K562 (cell line): ENCODE measurements around the gene AP4S1. TPM values are rescaled to one million over a fixed set of nuclear protein-coding genes. Genes with fewer than 3 reads are reported as not detected.

ENCODE experiments used
- ATAC-seq: fragments of 200-7000 bp; cut with Tn5 transposase; 3 replicates; pipeline ENCODE4 v1.9.1; 2020; ENCODE audit warnings: moderate library complexity
- BruUV-seq: library from RNA; stranded (reverse); fragments of 400-500 nt; replicated peaks from 2 replicates; lab custom pipeline; 2021; lab: Mats Ljungman, UMichigan
- CTCF ChIA-PET: fragments of 300-600 bp; formaldehyde crosslinking; extraction: SDS; loops from one replicate; lab custom pipeline; 2021; ENCODE audit warnings: low intra/inter-chr PET ratio; lab: Yijun Ruan, JAX
- POLR2A ChIA-PET: fragments of 300-600, 350-650 bp; sonication (Branson Sonifier 250); formaldehyde crosslinking; extraction: SDS; loops from one replicate; lab custom pipeline; 2021; ENCODE audit warnings: antibody characterized with exemption, inconsistent platforms; lab: Yijun Ruan, JAX
- DNase-seq, 4 experiments: peaks; one replicate each; pipeline versions ENCODE4 v3.0.0 to v3.0.0-alpha.2; 2011 to 2018; ENCODE audit warnings: low spot score in 3 of 4, mixed read lengths in 3 of 4; ENCODE audit errors: extremely low read depth in 1 of 4
- FAIRE-seq: peaks from 2 replicates; lab custom pipeline; 2011; peaks lifted over from hg19 to GRCh38; lab: Jason Lieb, UNC
- H2AFZ ChIP-seq: 2 replicates; pipeline ENCODE4 v1.6.0; 2011; ENCODE audit warnings: low read depth, low read length, control low read depth, inconsistent platforms
- H3K27ac ChIP-seq: fragments of 200-600 bp; 3 replicates; pipeline ENCODE4 v1.8.0; 2011; ENCODE audit warnings: low read depth, mild to moderate bottlenecking, control low read depth, inconsistent platforms, low read length, moderate library complexity, mixed read lengths; ENCODE audit errors: extremely low read depth
- H3K27me3 ChIP-seq, 2 experiments: fragments of 300-600 bp in 1 of 2; 2 replicates in 1 of 2; 3 replicates in 1 of 2; pipeline versions ENCODE4 v1.6.0 to v1.8.0; 2011; ENCODE audit warnings: inconsistent platforms in 2 of 2, low read length in 2 of 2, mild to moderate bottlenecking in 1 of 2, mixed read lengths in 1 of 2, moderate library complexity in 1 of 2; ENCODE audit not compliant: control insufficient read depth in 2 of 2, insufficient read depth in 2 of 2
- H3K36me3 ChIP-seq: fragments of 300-600 bp; 3 replicates; pipeline ENCODE4 v1.8.0; 2011; ENCODE audit warnings: mild to moderate bottlenecking, low read length, inconsistent platforms; ENCODE audit not compliant: control insufficient read depth, insufficient read depth
- H3K4me1 ChIP-seq, 2 experiments: fragments of 200-600 bp in 1 of 2; replicated peaks in 1 of 2; 2 replicates in 1 of 2; 3 replicates in 1 of 2; pipeline versions ENCODE4 v1.5.1 to v1.8.0; 2011; ENCODE audit warnings: inconsistent platforms in 2 of 2, low read length in 2 of 2, mild to moderate bottlenecking in 1 of 2, mixed read lengths in 1 of 2, moderate library complexity in 1 of 2; ENCODE audit not compliant: control insufficient read depth in 2 of 2, insufficient read depth in 2 of 2
- H3K4me2 ChIP-seq: 2 replicates; pipeline ENCODE4 v1.6.1; 2011; ENCODE audit warnings: low read length, control low read depth, inconsistent platforms, mixed read lengths; ENCODE audit not compliant: insufficient read depth
- H3K4me3 ChIP-seq: fragments of 200-600 bp; sonication (generic), shearing (Covaris generic); 2 replicates; pipeline ENCODE4 v1.5.1; 2016; ENCODE audit warnings: control low read depth, inconsistent platforms
- H3K79me2 ChIP-seq: fragments of 200-600 bp; 3 replicates; pipeline ENCODE4 v1.8.0; 2011; ENCODE audit warnings: low read length, inconsistent platforms; ENCODE audit not compliant: control insufficient read depth, insufficient read depth
- H3K9ac ChIP-seq, 2 experiments: 2 replicates each; pipeline versions ENCODE4 v1.6.0 to v1.6.1; 2011; ENCODE audit warnings: low read depth in 2 of 2, low read length in 2 of 2, control low read depth in 1 of 2, inconsistent platforms in 1 of 2, mild to moderate bottlenecking in 1 of 2, mixed read lengths in 1 of 2; ENCODE audit not compliant: insufficient read depth in 1 of 2
- H3K9me1 ChIP-seq: one replicate; pipeline ENCODE4 v1.6.0; 2011; ENCODE audit warnings: inconsistent platforms, mild to moderate bottlenecking, low read length, moderate library complexity; ENCODE audit not compliant: control insufficient read depth, insufficient read depth
- H3K9me3 ChIP-seq: replicated peaks from 2 replicates; pipeline ENCODE4 v1.5.1; 2011; ENCODE audit warnings: low read depth, low read length, inconsistent platforms; ENCODE audit not compliant: control insufficient read depth, insufficient read depth
- H4K20me1 ChIP-seq: replicated peaks from 2 replicates; pipeline ENCODE4 v1.6.1; 2011; ENCODE audit warnings: low read length, inconsistent platforms, mixed read lengths; ENCODE audit not compliant: control insufficient read depth, insufficient read depth
- NCOR1 ChIP-seq: fragments of 450-650 bp; IDR thresholded peaks from 2 replicates; pipeline ENCODE4 v1.6.1; 2016; ENCODE audit warnings: mild to moderate bottlenecking, moderate library complexity
- TSHZ1 ChIP-seq: fragments of 250-450 bp; sonication (Bioruptor Pico); IDR thresholded peaks from 2 replicates; pipeline ENCODE4 v1.4.0; 2020; ENCODE audit warnings: mild to moderate bottlenecking, moderate library complexity
- ZNF324 ChIP-seq: fragments of 250-450 bp; sonication (Bioruptor Pico); IDR thresholded peaks from 2 replicates; pipeline ENCODE4 v1.4.0; 2020; ENCODE audit warnings: mild to moderate bottlenecking
- WGBS: fragments of 100-300 bp; shearing (Covaris generic); methylation state at CpG from one replicate; pipeline ENCODE4 v1.1.6; 2016; ENCODE audit warnings: low coverage, mixed read lengths; ENCODE audit not compliant: insufficient coverage; ENCODE audit errors: missing lambda C conversion rate; 5-methylcytosine and 5-hydroxymethylcytosine counted together
- in situ Hi-C: fragments of 300-500 bp; cut with MboI; formaldehyde crosslinking; loops from 4 replicates; pipeline ENCODE4 v1.15.0; 2018; ENCODE audit warnings: inconsistent platforms, mixed read lengths
- intact Hi-C: fragments of 100-400 bp; cut with micrococcal nuclease; formaldehyde crosslinking; loops from 2 replicates; pipeline ENCODE4 v1.14.2; 2022
- polyA plus RNA-seq, 8 experiments: library from polyadenylated mRNA; depleted of rRNA in 4 of 8; stranded (reverse) in 5 of 8; unstranded in 3 of 8; fragments of >200 nt; fragmentation: Nextera tagmentation in 2 of 8; fragmentation: Illumina TruSeq in 1 of 8; extraction: Ambion mirVana in 2 of 8; extraction: Trizol in 1 of 8; gene quantifications; 2 replicates each; pipeline versions ENCODE4 v1.2.1 to v1.2.3, GENCODE V29; 2011 to 2014; ENCODE audit warnings: inconsistent platforms in 1 of 8, missing spikeins in 1 of 8
- total RNA-seq, 7 experiments: library from RNA; depleted of rRNA in 6 of 7; stranded (reverse); fragments of >200 nt in 6 of 7; fragmentation: Illumina TruSeq in 2 of 7; extraction: Trizol in 2 of 7; gene quantifications; 2 replicates each; pipeline versions ENCODE4 v1.2.1 to v1.2.3, GENCODE V29; 2011 to 2021; ENCODE audit warnings: low replicate concordance in 1 of 7
- TF ChIP-seq, protein P1 (sequence below): fragments of 450-650 bp; IDR thresholded peaks from one replicate; pipeline ENCODE4 v1.6.1; 2018; ENCODE audit warnings: mild to moderate bottlenecking, moderate library complexity; ENCODE audit not compliant: partially characterized antibody
- TF ChIP-seq, protein P2 (sequence below): sonication (generic); formaldehyde crosslinking; IDR thresholded peaks from 2 replicates; pipeline ENCODE4 v1.8.0; 2022; ENCODE audit warnings: mild to moderate bottlenecking, missing genetic modification reagents

Gene AP4S1
- total and polyA plus RNA-seq, 9 of the 15 experiments (the other 6 are each of a cell fraction or from before 2014, with no cell fraction given): 3.7 to 7.8 (median 5.9) TPM

DNA sequence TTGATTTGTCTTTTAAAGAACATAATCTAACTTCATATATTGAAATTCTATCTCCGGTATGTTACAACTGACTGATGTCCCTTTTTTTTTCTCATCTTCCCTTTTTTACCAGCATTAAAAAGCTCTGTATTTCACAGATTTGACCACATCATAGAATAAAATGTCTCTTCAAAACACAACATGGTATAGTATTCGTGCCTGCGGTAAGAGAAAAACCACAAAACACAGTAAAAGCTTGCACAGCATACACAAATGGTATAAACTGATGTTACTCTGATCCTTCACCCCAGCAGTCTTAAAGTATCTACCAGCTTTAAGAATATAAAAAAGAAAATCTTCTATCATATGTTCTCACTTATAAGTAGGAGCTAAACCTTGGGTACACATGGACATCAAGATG is 98.7 kb downstream of the AP4S1 start:
- Histone ChIP-seq H3K9me1 (no peaks in the 10 kb centered on the region), H3K27me3 (no peaks in the 10 kb centered on the region), H3K4me3 (no peak overlapping the region), H2AFZ (no peak overlapping the region), H3K9ac (no peak overlapping the region), H3K27ac (no peak overlapping the region), H3K4me1 (no peaks in the 10 kb centered on the region), H3K36me3 (peaks cover 89% of the 10 kb centered on the region), H3K4me2 (no peak overlapping the region), H4K20me1 (no peaks in the 10 kb centered on the region), H3K9me3 (no peaks in the 10 kb centered on the region), H3K79me2 (no peaks in the 10 kb centered on the region)
- intact Hi-C loops: no loop called here
- in situ Hi-C loops: no loop called here
- WGBS: 94% methylated on average over 3 of the region's 3 CpGs
- DNase-seq (no peak), ATAC-seq (no peak), FAIRE-seq (no peak)
- BruUV-seq: no TSS peak
- POLR2A ChIA-PET: interaction anchor here (2.1 kb wide), 1 partner anchor 11 kb away, joined by 7 read pairs; no protein-coding TSS in a partner anchor
- CTCF ChIA-PET: no interaction called here
- TF ChIP-seq NCOR1 (no peak), TSHZ1 (no peak), ZNF324 (CRISPR knock-in tag) (no peak)
- TF ChIP-seq, protein P1, sequence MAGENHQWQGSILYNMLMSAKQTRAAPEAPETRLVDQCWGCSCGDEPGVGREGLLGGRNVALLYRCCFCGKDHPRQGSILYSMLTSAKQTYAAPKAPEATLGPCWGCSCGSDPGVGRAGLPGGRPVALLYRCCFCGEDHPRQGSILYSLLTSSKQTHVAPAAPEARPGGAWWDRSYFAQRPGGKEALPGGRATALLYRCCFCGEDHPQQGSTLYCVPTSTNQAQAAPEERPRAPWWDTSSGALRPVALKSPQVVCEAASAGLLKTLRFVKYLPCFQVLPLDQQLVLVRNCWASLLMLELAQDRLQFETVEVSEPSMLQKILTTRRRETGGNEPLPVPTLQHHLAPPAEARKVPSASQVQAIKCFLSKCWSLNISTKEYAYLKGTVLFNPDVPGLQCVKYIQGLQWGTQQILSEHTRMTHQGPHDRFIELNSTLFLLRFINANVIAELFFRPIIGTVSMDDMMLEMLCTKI: no peak
- TF ChIP-seq, protein P2, sequence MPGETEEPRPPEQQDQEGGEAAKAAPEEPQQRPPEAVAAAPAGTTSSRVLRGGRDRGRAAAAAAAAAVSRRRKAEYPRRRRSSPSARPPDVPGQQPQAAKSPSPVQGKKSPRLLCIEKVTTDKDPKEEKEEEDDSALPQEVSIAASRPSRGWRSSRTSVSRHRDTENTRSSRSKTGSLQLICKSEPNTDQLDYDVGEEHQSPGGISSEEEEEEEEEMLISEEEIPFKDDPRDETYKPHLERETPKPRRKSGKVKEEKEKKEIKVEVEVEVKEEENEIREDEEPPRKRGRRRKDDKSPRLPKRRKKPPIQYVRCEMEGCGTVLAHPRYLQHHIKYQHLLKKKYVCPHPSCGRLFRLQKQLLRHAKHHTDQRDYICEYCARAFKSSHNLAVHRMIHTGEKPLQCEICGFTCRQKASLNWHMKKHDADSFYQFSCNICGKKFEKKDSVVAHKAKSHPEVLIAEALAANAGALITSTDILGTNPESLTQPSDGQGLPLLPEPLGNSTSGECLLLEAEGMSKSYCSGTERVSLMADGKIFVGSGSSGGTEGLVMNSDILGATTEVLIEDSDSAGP (CRISPR knock-in tag): no peak
